GM12878 (cell line): Measurements from ENCODE around the gene GBX1. TPM values are rescaled to one million over a fixed set of nuclear protein-coding genes. Genes with fewer than 3 reads are reported as not detected.

Source experiments
- ATAC-seq: fragments of 200-7000 bp; cut with Tn5 transposase; 3 replicates; pipeline ENCODE4 v1.9.1; 2020; ENCODE audit warnings: mild to moderate bottlenecking, moderate library complexity
- BruUV-seq: library from RNA; stranded (reverse); fragments of 400-500 nt; replicated peaks from 2 replicates; lab custom pipeline; 2021; lab: Mats Ljungman, UMichigan
- CTCF ChIA-PET: fragments of 300-600 bp; sonication (Branson Sonifier 250); formaldehyde crosslinking; extraction: SDS; loops from one replicate; lab custom pipeline; 2021; ENCODE audit warnings: inconsistent platforms; lab: Yijun Ruan, JAX
- POLR2A ChIA-PET: fragments of 350-600 bp; formaldehyde crosslinking; extraction: SDS; loops from one replicate; lab custom pipeline; 2021; ENCODE audit warnings: inconsistent platforms; lab: Charles Lee
- RAD21 ChIA-PET: fragments of 300-600 bp; sonication (Branson Sonifier 250); formaldehyde crosslinking; loops from one replicate; lab custom pipeline; 2023; ENCODE audit warnings: antibody characterized with exemption; ENCODE audit not compliant: unreplicated experiment; lab: Charles Lee
- SMC1A ChIA-PET: fragments of 300-600 bp; sonication (Branson Sonifier 250); formaldehyde crosslinking; loops from one replicate; lab custom pipeline; 2023; ENCODE audit not compliant: unreplicated experiment, uncharacterized antibody; lab: Charles Lee
- DNase-seq: peaks from one replicate; pipeline ENCODE4 v3.0.0-alpha.2; 2011; ENCODE audit warnings: low read depth, low spot score
- FAIRE-seq: peaks from 3 replicates; lab custom pipeline; 2011; peaks lifted over from hg19 to GRCh38; lab: Jason Lieb, UNC
- H2AFZ ChIP-seq: 2 replicates; pipeline ENCODE4 v1.6.0; 2011; ENCODE audit warnings: low read depth, low read length, control low read depth; ENCODE audit not compliant: control insufficient read depth
- H3K27ac ChIP-seq: 2 replicates; pipeline ENCODE4 v1.5.1; 2011; ENCODE audit warnings: control low read depth; ENCODE audit not compliant: control insufficient read depth, insufficient read depth
- H3K27me3 ChIP-seq, 2 experiments: replicated peaks in 1 of 2; 2 replicates each; pipeline versions ENCODE4 v1.6.0 to v1.6.1; 2011; ENCODE audit warnings: low read length in 1 of 2; ENCODE audit not compliant: control insufficient read depth in 2 of 2, insufficient read depth in 2 of 2
- H3K36me3 ChIP-seq, 2 experiments: 2 replicates each; pipeline ENCODE4 v1.5.1; 2011; ENCODE audit warnings: low read length in 1 of 2; ENCODE audit not compliant: control insufficient read depth in 2 of 2, insufficient read depth in 2 of 2
- H3K4me1 ChIP-seq: 2 replicates; pipeline ENCODE4 v1.6.1; 2011; ENCODE audit warnings: mild to moderate bottlenecking, low read length, moderate library complexity, mixed read lengths; ENCODE audit not compliant: control insufficient read depth, insufficient read depth
- H3K4me2 ChIP-seq: 2 replicates; pipeline ENCODE4 v1.6.0; 2011; ENCODE audit warnings: control low read depth; ENCODE audit not compliant: control insufficient read depth, insufficient read depth
- H3K4me3 ChIP-seq: fragments of 200-600 bp; sonication (generic); 2 replicates; pipeline ENCODE4 v1.5.1; 2016
- H3K79me2 ChIP-seq: 2 replicates; pipeline ENCODE4 v1.6.0; 2011; ENCODE audit warnings: low read length; ENCODE audit not compliant: control insufficient read depth, insufficient read depth
- H3K9ac ChIP-seq: 2 replicates; pipeline ENCODE4 v1.8.0; 2011; ENCODE audit warnings: low read length, control low read depth, mixed read lengths; ENCODE audit not compliant: control insufficient read depth, insufficient read depth
- H3K9me3 ChIP-seq: replicated peaks from 3 replicates; pipeline ENCODE4 v1.5.1; 2011; ENCODE audit warnings: mild to moderate bottlenecking, low read length; ENCODE audit not compliant: control insufficient read depth, insufficient read depth
- H4K20me1 ChIP-seq: 2 replicates; pipeline ENCODE4 v1.6.0; 2011; ENCODE audit not compliant: control insufficient read depth, insufficient read depth
- CEBPB ChIP-seq, 2 experiments: fragments of 150-350 bp in 1 of 2; IDR thresholded peaks; 2 replicates each; pipeline ENCODE4 v1.6.1; 2012 to 2014; ENCODE audit warnings: low read depth in 2 of 2, low read length in 2 of 2, borderline replicate concordance in 1 of 2, inconsistent platforms in 1 of 2
- CREB1 ChIP-seq: IDR thresholded peaks from 2 replicates; pipeline ENCODE4 v1.6.1; 2012; ENCODE audit warnings: low read depth, mild to moderate bottlenecking, inconsistent platforms
- ESRRA ChIP-seq: IDR thresholded peaks from 2 replicates; pipeline ENCODE4 v1.6.1; 2012; ENCODE audit warnings: mild to moderate bottlenecking, low read length, improper control_type of control experiment
- HCFC1 ChIP-seq: fragments of 150-350 bp; IDR thresholded peaks from 2 replicates; pipeline ENCODE4 v1.6.1; 2014; ENCODE audit warnings: low read length
- IKZF2 ChIP-seq, 2 experiments: fragments of 450-650 bp; IDR thresholded peaks; 2 replicates each; pipeline ENCODE4 v1.6.1; 2017; ENCODE audit warnings: mild to moderate bottlenecking in 2 of 2, moderate library complexity in 2 of 2
- POLR2AphosphoS5 ChIP-seq: IDR thresholded peaks from 2 replicates; pipeline ENCODE4 v1.6.1; 2011; ENCODE audit warnings: mild to moderate bottlenecking, low read length, inconsistent platforms
- RAD21 ChIP-seq: IDR thresholded peaks from 2 replicates; pipeline ENCODE4 v1.6.1; 2011; ENCODE audit warnings: mild to moderate bottlenecking, low read depth, low read length, moderate library complexity; ENCODE audit not compliant: insufficient read depth
- SMAD5 ChIP-seq: IDR thresholded peaks from 2 replicates; pipeline ENCODE4 v1.6.1; 2016; ENCODE audit warnings: antibody characterized with exemption, low read depth
- SMC3 ChIP-seq: IDR thresholded peaks from 2 replicates; pipeline ENCODE4 v1.6.1; 2011; ENCODE audit warnings: low read length, improper control_type of control experiment, borderline replicate concordance
- YBX1 ChIP-seq: fragments of 450-650 bp; IDR thresholded peaks from 2 replicates; pipeline ENCODE4 v1.6.1; 2016; ENCODE audit warnings: antibody characterized with exemption
- ZNF622 ChIP-seq: fragments of 450-650 bp; IDR thresholded peaks from 2 replicates; pipeline ENCODE4 v1.6.1; 2017; ENCODE audit warnings: mild to moderate bottlenecking, inconsistent platforms
- WGBS: methylation state at CpG from one replicate; pipeline ENCODE4 v1.1.6; 2016; ENCODE audit warnings: low lambda C conversion rate; ENCODE audit not compliant: insufficient replicate concordance, insufficient coverage; ENCODE audit errors: missing lambda C conversion rate; 5-methylcytosine and 5-hydroxymethylcytosine counted together
- in situ Hi-C: fragments of 300-500 bp; cut with MboI; formaldehyde crosslinking; loops from 9 replicates; pipeline ENCODE4 v1.14.3; 2018; ENCODE audit warnings: mixed read lengths
- intact Hi-C: fragments of 100-400 bp; cut with micrococcal nuclease; formaldehyde crosslinking; loops from one replicate; pipeline ENCODE4 v1.14.2; 2022; ENCODE audit not compliant: unreplicated experiment
- polyA plus RNA-seq, 11 experiments: library from polyadenylated mRNA; depleted of rRNA in 4 of 11; unstranded in 6 of 11; stranded (reverse) in 5 of 11; fragments of >200 nt; fragmentation: Nextera tagmentation in 4 of 11; fragmentation: Illumina TruSeq in 1 of 11; extraction: Ambion mirVana in 4 of 11; extraction: Trizol in 1 of 11; gene quantifications; 1 replicate in 1 of 11; 2 replicates in 10 of 11; pipeline versions ENCODE4 v1.2.1 to v1.2.3, GENCODE V29; 2011 to 2016; ENCODE audit warnings: inconsistent platforms in 2 of 11, missing spikeins in 2 of 11, low read depth in 1 of 11
- total RNA-seq, 4 experiments: library from RNA; depleted of rRNA in 3 of 4; stranded (reverse); fragments of >200 nt in 3 of 4; fragmentation: Illumina TruSeq in 1 of 4; extraction: Trizol in 1 of 4; gene quantifications; 2 replicates each; pipeline versions ENCODE4 v1.2.1 to v1.2.3, GENCODE V29; 2013 to 2021
- TF ChIP-seq, protein P1 (sequence below): fragments of 450-650 bp; IDR thresholded peaks from 2 replicates; pipeline ENCODE4 v1.6.1; 2016; ENCODE audit warnings: mild to moderate bottlenecking
- TF ChIP-seq, protein P2 (sequence below): IDR thresholded peaks from 2 replicates; pipeline ENCODE4 v1.6.1; 2011; ENCODE audit warnings: low read depth, low read length, improper control_type of control experiment, borderline replicate concordance
- TF ChIP-seq, protein P3 (sequence below): fragments of 450-650 bp; IDR thresholded peaks from 2 replicates; pipeline ENCODE4 v1.6.1; 2018; ENCODE audit warnings: mild to moderate bottlenecking, low read depth, moderate library complexity; ENCODE audit not compliant: partially characterized antibody

The GBX1 gene
- total and polyA plus RNA-seq, 10 of the 15 experiments (the other 5 are each of a cell fraction or from before 2014, with no cell fraction given), result not detected

DNA sequence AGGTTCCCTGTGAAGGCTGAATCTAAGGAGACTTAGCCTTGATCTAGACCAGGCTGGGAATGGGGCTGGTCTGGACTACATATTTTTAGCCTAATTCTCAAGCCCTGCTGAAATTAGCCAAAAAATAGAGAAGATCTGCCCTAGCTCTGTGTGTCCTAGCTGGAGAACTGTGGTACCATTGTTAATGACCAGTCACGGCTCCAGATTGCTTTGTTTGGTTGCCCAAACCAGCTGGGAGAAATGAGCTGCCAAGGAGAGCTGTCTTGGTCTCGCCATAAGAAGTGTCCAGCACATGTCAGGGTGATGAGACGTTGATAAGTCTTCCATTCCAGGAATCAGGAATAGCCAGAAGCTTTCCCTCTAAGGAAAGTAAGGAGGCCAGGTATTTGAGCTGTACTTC lies 20.7 kb downstream of the GBX1 start:
- FAIRE-seq (no peak), DNase-seq (no peak)
- Histone ChIP-seq H3K9me3 (no peaks in the 10 kb centered on the region), H4K20me1 (no peaks in the 10 kb centered on the region), H3K4me2 (no peak overlapping the region), H3K79me2 (no peaks in the 10 kb centered on the region), H3K4me3 (no peak overlapping the region), H3K27ac (no peak overlapping the region), H3K36me3 (peaks cover 0 to 2% of the 10 kb centered on the region in 2 experiments; a peak in 3 of 4 replicates), H2AFZ (no peak overlapping the region)
- no TSS peak for BruUV-seq
- intact Hi-C loops, result no loop called here
- ChIA-PET CTCF (interaction anchor here (0.7 to 1.8 kb wide), 5 partner anchors 10 to 34 kb away, joined by 3 to 8 read pairs (median 4); no protein-coding TSS in a partner anchor), POLR2A (no interaction called here), RAD21 (no interaction called here)
- WGBS, result 46% methylated on average over 3 of the region's 3 CpGs
- in situ Hi-C loops, result no loop called here
- TF ChIP-seq SMC3, result no peak
- no peak for TF ChIP-seq RAD21
- TF ChIP-seq HCFC1, result no peak
- no peak for TF ChIP-seq CREB1
- TF ChIP-seq, all 136 proteins: peak for 0
- H3K27me3 ChIP-seq, result peaks cover 0 to 2% of the 10 kb centered on the region in 2 experiments; a peak in 1 of 4 replicates
- ATAC-seq, result no peak; the same call in 2 of the 3 replicates
- no peak overlapping the region for H3K9ac ChIP-seq
- H3K4me1 ChIP-seq, result no peaks in the 10 kb centered on the region
- SMC1A ChIA-PET, result interaction anchor here (1.2 kb wide), 1 partner anchor 35 kb away, joined by 3 read pairs; no protein-coding TSS in a partner anchor

DNA sequence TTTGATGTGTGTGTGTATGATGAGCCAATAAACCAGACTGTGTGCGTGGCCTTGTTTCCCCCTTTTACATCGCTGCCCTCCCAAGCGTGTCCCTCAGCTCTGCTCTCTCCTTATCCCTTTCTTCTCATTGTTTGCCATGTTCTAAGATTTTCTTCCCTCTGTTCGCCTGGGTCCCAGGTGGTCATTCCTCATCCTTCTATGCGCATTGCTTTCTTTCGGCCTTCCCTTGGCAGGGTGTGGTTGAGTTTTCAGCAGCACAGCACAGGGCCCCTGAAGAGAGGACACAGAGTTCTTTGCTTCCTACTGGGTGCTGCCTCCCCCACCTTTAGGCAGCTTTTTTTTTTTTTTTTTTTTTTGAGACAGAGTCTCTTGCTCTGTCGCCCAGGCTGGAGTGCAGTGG lies 23.1 kb downstream of the GBX1 start:
- Histone ChIP-seq H3K9ac (no peak overlapping the region), H3K36me3 (peaks cover 0 to 2% of the 10 kb centered on the region in 2 experiments; a peak in 3 of 4 replicates), H3K4me3 (no peak overlapping the region), H4K20me1 (no peaks in the 10 kb centered on the region), H3K27ac (no peak overlapping the region), H3K4me2 (no peak overlapping the region), H2AFZ (no peak overlapping the region), H3K79me2 (no peaks in the 10 kb centered on the region), H3K27me3 (no peaks in the 10 kb centered on the region), H3K4me1 (no peaks in the 10 kb centered on the region), H3K9me3 (no peaks in the 10 kb centered on the region)
- intact Hi-C loops, result no loop called here
- DNase-seq (no peak), FAIRE-seq (no peak), ATAC-seq (no peak)
- in situ Hi-C loops, result no loop called here
- ChIA-PET RAD21 (no interaction called here), SMC1A (no interaction called here), CTCF (no interaction called here), POLR2A (no interaction called here)
- no TSS peak for BruUV-seq
- 97% methylated on average over 6 of the region's 7 CpGs for WGBS
- no peak for TF ChIP-seq IKZF2 (IDR thresholded peaks at IDR 0.05)
- no peak for TF ChIP-seq SMAD5
- no peak for TF ChIP-seq YBX1
- TF ChIP-seq, protein P1, sequence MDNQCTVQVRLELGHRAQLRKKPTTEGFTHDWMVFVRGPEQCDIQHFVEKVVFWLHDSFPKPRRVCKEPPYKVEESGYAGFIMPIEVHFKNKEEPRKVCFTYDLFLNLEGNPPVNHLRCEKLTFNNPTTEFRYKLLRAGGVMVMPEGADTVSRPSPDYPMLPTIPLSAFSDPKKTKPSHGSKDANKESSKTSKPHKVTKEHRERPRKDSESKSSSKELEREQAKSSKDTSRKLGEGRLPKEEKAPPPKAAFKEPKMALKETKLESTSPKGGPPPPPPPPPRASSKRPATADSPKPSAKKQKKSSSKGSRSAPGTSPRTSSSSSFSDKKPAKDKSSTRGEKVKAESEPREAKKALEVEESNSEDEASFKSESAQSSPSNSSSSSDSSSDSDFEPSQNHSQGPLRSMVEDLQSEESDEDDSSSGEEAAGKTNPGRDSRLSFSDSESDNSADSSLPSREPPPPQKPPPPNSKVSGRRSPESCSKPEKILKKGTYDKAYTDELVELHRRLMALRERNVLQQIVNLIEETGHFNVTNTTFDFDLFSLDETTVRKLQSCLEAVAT, result no peak
- TF ChIP-seq CEBPB (IDR thresholded peaks at IDR 0.05; ENCODE audit: borderline replicate concordance in 1 of 2, low read depth in 2 of 2, low read length in 2 of 2), result no peak
- TF ChIP-seq, protein P2, sequence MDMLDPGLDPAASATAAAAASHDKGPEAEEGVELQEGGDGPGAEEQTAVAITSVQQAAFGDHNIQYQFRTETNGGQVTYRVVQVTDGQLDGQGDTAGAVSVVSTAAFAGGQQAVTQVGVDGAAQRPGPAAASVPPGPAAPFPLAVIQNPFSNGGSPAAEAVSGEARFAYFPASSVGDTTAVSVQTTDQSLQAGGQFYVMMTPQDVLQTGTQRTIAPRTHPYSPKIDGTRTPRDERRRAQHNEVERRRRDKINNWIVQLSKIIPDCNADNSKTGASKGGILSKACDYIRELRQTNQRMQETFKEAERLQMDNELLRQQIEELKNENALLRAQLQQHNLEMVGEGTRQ, result no peak
- TF ChIP-seq ZNF622, result no peak
- TF ChIP-seq, protein P3, sequence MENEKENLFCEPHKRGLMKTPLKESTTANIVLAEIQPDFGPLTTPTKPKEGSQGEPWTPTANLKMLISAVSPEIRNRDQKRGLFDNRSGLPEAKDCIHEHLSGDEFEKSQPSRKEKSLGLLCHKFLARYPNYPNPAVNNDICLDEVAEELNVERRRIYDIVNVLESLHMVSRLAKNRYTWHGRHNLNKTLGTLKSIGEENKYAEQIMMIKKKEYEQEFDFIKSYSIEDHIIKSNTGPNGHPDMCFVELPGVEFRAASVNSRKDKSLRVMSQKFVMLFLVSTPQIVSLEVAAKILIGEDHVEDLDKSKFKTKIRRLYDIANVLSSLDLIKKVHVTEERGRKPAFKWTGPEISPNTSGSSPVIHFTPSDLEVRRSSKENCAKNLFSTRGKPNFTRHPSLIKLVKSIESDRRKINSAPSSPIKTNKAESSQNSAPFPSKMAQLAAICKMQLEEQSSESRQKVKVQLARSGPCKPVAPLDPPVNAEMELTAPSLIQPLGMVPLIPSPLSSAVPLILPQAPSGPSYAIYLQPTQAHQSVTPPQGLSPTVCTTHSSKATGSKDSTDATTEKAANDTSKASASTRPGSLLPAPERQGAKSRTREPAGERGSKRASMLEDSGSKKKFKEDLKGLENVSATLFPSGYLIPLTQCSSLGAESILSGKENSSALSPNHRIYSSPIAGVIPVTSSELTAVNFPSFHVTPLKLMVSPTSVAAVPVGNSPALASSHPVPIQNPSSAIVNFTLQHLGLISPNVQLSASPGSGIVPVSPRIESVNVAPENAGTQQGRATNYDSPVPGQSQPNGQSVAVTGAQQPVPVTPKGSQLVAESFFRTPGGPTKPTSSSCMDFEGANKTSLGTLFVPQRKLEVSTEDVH, result no peak
- TF ChIP-seq ESRRA, result no peak
- TF ChIP-seq POLR2AphosphoS5, result no peak
